ENCODE data around the gene PRKCQ.

PRKCQ gene

GRCh38 chr10:6430423-6430980, 149.6 kb downstream of the PRKCQ start:
- TF ChIP-seq CTCF (IDR thresholded peaks at IDR 0.05), result no peak

- TF ChIP-seq CTCF (IDR thresholded peaks at IDR 0.05), result no peak
Observed at GRCh38 chr10:6427357-6427959, 152.6 kb downstream of the PRKCQ start.

DNA sequence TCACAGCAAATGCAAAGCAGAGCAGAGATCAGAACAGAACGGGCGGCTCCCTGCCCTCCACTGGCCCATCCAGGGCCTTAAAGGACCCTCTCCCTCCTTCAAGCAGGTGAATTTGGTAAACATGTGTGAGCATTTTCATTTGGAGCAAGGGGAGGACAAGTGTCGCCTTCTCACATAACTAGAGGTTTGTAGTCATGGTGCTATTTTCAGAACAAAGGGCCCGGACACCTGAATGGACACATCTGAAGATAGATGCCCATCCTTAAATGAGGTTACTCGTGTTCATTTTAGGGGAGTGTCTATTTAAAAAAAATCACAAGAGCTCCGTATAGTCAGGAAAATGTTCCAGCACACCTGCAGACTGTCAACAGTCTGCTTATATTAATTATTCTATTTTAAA, 153.8 kb downstream of the PRKCQ start:
- no peak for TF ChIP-seq CTCF (IDR thresholded peaks at IDR 0.05)

GRCh38 chr10:6423413-6424170, 156.5 kb downstream of the PRKCQ start:
- no peak for TF ChIP-seq CTCF (IDR thresholded peaks at IDR 0.05)

- TF ChIP-seq CTCF (IDR thresholded peaks at IDR 0.05), result no peak
Observed at GRCh38 chr10:6423004-6423403, 157.1 kb downstream of the PRKCQ start.

DNA sequence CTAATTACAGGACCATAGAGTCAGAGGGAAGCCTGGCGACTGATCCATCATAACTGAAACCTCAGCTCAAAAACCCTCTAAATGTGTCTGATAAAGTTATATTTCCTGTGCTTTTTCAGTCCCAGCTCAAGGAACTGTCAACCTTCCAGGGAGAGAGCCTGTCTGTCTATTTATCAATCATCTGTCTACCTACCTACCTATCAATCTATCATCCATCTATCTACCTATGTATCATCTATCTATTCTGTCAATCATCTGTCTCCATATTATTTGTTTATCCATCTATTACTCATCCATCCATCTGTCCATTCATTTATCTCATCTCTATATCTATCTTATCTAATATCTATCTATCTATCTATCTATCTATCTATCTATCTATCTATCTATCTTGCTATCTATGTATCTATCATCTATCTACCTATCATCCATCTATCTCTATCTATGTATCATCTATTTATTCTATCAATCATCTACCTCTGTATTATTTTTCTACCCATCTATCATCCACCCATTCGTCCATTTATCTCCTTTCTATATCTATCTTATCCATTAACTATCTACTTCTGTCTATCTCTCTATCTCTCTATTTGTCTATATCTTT, 161.4 kb downstream of the PRKCQ start:
- no peak for TF ChIP-seq CTCF (IDR thresholded peaks at IDR 0.05)

- no peak for TF ChIP-seq CTCF (IDR thresholded peaks at IDR 0.05)
Observed at GRCh38 chr10:6418167-6418566, 161.9 kb downstream of the PRKCQ start.
